ENCODE results near the gene SMC6. TPM values are rescaled to one million over a fixed set of nuclear protein-coding genes. Genes with fewer than 3 reads are reported as not detected.

SMC6 gene
- polyA plus RNA-seq, 1 donor from 2014 or later = 20.1 TPM

- no peaks in the 10 kb centered on the region for H3K27me3 ChIP-seq (ENCODE audit: insufficient read depth, low read depth, low read length)
- H3K27ac ChIP-seq (ENCODE audit: low read length) = no peak overlapping the region
- no peaks in the 10 kb centered on the region for H4K20me1 ChIP-seq (ENCODE audit: insufficient read depth)
- no peaks in the 10 kb centered on the region for H3K79me2 ChIP-seq (replicated peaks; ENCODE audit: insufficient read depth, low read length)
- H3K4me3 ChIP-seq (ENCODE audit: low read length) = no peak overlapping the region
- no peak overlapping the region for H3K4me2 ChIP-seq (ENCODE audit: low read length)
- no peak for TF ChIP-seq REST (IDR thresholded peaks at IDR 0.05; ENCODE audit: borderline replicate concordance)
- no peak for TF ChIP-seq SMC3 (conservative IDR thresholded peaks at IDR 0.05; ENCODE audit: poor library complexity)
- TF ChIP-seq MXI1 (conservative IDR thresholded peaks at IDR 0.05; ENCODE audit: poor library complexity, severe bottlenecking) = no peak
- no peak for TF ChIP-seq EZH2 (IDR thresholded peaks at IDR 0.05; ENCODE audit: borderline replicate concordance, insufficient read depth, low read length, poor library complexity, severe bottlenecking)
- no peak overlapping the region for H3K9ac ChIP-seq (ENCODE audit: low read length)
- no peaks in the 10 kb centered on the region for H3K9me3 ChIP-seq (ENCODE audit: low read length)
- no peaks in the 10 kb centered on the region for H3F3A ChIP-seq (ENCODE audit: insufficient read depth, low read length, poor library complexity, severe bottlenecking)
- no peaks in the 10 kb centered on the region for H3K9me2 ChIP-seq (ENCODE audit: insufficient read depth, low read length)
- H2AFZ ChIP-seq (ENCODE audit: low read depth, low read length) = no peak overlapping the region
- no peaks in the 10 kb centered on the region for H3K36me3 ChIP-seq (ENCODE audit: insufficient read depth, low read length)
These were observed 18.9 kb upstream of the SMC6 start for GRCh38 chr2:17772532-17772931.

GRCh38 chr2:17771956-17772355 is 18.3 kb upstream of the SMC6 start:
- Histone ChIP-seq H3F3A (ENCODE audit: insufficient read depth, low read length, poor library complexity, severe bottlenecking) (no peaks in the 10 kb centered on the region), H3K79me2 (replicated peaks; ENCODE audit: insufficient read depth, low read length) (no peaks in the 10 kb centered on the region), H3K4me2 (ENCODE audit: low read length) (no peak overlapping the region), H3K4me3 (ENCODE audit: low read length) (no peak overlapping the region), H4K20me1 (ENCODE audit: insufficient read depth) (no peaks in the 10 kb centered on the region), H2AFZ (ENCODE audit: low read depth, low read length) (no peak overlapping the region), H3K9ac (ENCODE audit: low read length) (no peak overlapping the region), H3K9me2 (ENCODE audit: insufficient read depth, low read length) (no peaks in the 10 kb centered on the region), H3K27me3 (ENCODE audit: insufficient read depth, low read depth, low read length) (no peaks in the 10 kb centered on the region), H3K27ac (ENCODE audit: low read length) (no peak overlapping the region), H3K36me3 (ENCODE audit: insufficient read depth, low read length) (no peaks in the 10 kb centered on the region), H3K9me3 (ENCODE audit: low read length) (no peaks in the 10 kb centered on the region)
- no peak for TF ChIP-seq CTCF (IDR thresholded peaks at IDR 0.05; ENCODE audit: poor library complexity, severe bottlenecking)
- no peak for TF ChIP-seq SMC3 (conservative IDR thresholded peaks at IDR 0.05; ENCODE audit: poor library complexity)
- TF ChIP-seq EZH2 (IDR thresholded peaks at IDR 0.05; ENCODE audit: borderline replicate concordance, insufficient read depth, low read length, poor library complexity, severe bottlenecking) = no peak
- no peak for TF ChIP-seq TAF1 (IDR thresholded peaks at IDR 0.05; ENCODE audit: low read depth)
- TF ChIP-seq EP300 (conservative IDR thresholded peaks at IDR 0.05; ENCODE audit: poor library complexity, severe bottlenecking) = no peak
- TF ChIP-seq POLR2AphosphoS5 (IDR thresholded peaks at IDR 0.05) = no peak

GRCh38 chr2:17768894-17769293 is 15.3 kb upstream of the SMC6 start:
- H3K79me2 ChIP-seq (replicated peaks; ENCODE audit: insufficient read depth, low read length) = no peaks in the 10 kb centered on the region
- no peak overlapping the region for H3K27ac ChIP-seq (ENCODE audit: low read length)
- H3K9me3 ChIP-seq (ENCODE audit: low read length) = no peaks in the 10 kb centered on the region
- no peaks in the 10 kb centered on the region for H3F3A ChIP-seq (ENCODE audit: insufficient read depth, low read length, poor library complexity, severe bottlenecking)
- no peak for TF ChIP-seq POLR2AphosphoS5 (IDR thresholded peaks at IDR 0.05)
- no peak for TF ChIP-seq MXI1 (conservative IDR thresholded peaks at IDR 0.05; ENCODE audit: poor library complexity, severe bottlenecking)
- TF ChIP-seq SMC3 (conservative IDR thresholded peaks at IDR 0.05; ENCODE audit: poor library complexity) = no peak
- no peaks in the 10 kb centered on the region for H3K36me3 ChIP-seq (ENCODE audit: insufficient read depth, low read length)
- H3K9me2 ChIP-seq (ENCODE audit: insufficient read depth, low read length) = no peaks in the 10 kb centered on the region
- no peak overlapping the region for H3K9ac ChIP-seq (ENCODE audit: low read length)
- no peaks in the 10 kb centered on the region for H3K27me3 ChIP-seq (ENCODE audit: insufficient read depth, low read depth, low read length)
- H2AFZ ChIP-seq (ENCODE audit: low read depth, low read length) = no peak overlapping the region
- H4K20me1 ChIP-seq (ENCODE audit: insufficient read depth) = no peaks in the 10 kb centered on the region
- no peak overlapping the region for H3K4me3 ChIP-seq (ENCODE audit: low read length)
- H3K4me2 ChIP-seq (ENCODE audit: low read length) = no peak overlapping the region

All from neural cell (in vitro differentiated cells).